ENCODE data around the gene SEC23IP. TPM values are rescaled to one million over a fixed set of nuclear protein-coding genes. Genes with fewer than 3 reads are reported as not detected.

Gene SEC23IP
- total RNA-seq, 1 donor from 2014 or later = 65.2 TPM

- H3K4me3 Mint-ChIP-seq (ENCODE audit: unreplicated experiment) = no peak overlapping the region
- no peak for DNase-seq (ENCODE audit: low spot score)
- no peak overlapping the region for H3K27ac Mint-ChIP-seq (ENCODE audit: unreplicated experiment)
- peaks cover 9% of the 10 kb centered on the region for H3K27me3 Mint-ChIP-seq (ENCODE audit: low read depth)
- TF ChIP-seq, protein P1, sequence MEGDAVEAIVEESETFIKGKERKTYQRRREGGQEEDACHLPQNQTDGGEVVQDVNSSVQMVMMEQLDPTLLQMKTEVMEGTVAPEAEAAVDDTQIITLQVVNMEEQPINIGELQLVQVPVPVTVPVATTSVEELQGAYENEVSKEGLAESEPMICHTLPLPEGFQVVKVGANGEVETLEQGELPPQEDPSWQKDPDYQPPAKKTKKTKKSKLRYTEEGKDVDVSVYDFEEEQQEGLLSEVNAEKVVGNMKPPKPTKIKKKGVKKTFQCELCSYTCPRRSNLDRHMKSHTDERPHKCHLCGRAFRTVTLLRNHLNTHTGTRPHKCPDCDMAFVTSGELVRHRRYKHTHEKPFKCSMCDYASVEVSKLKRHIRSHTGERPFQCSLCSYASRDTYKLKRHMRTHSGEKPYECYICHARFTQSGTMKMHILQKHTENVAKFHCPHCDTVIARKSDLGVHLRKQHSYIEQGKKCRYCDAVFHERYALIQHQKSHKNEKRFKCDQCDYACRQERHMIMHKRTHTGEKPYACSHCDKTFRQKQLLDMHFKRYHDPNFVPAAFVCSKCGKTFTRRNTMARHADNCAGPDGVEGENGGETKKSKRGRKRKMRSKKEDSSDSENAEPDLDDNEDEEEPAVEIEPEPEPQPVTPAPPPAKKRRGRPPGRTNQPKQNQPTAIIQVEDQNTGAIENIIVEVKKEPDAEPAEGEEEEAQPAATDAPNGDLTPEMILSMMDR (IDR thresholded peaks at IDR 0.05) = no peak
- H3K9me3 Mint-ChIP-seq (ENCODE audit: low read depth) = peaks cover 19% of the 10 kb centered on the region
- no peaks in the 10 kb centered on the region for H3K4me1 Mint-ChIP-seq (ENCODE audit: low read depth)
- H3K36me3 Mint-ChIP-seq (ENCODE audit: low read depth) = peaks cover 3% of the 10 kb centered on the region
Observed at GRCh38 chr10:119970963-119971362, 78.4 kb downstream of the SEC23IP start.

GRCh38 chr10:119973281-119973680 lies 80.8 kb downstream of the SEC23IP start:
- DNase-seq (ENCODE audit: low spot score) = no peak
- H3K4me1 Mint-ChIP-seq (ENCODE audit: low read depth) = peaks cover 7% of the 10 kb centered on the region
- H3K9me3 Mint-ChIP-seq (ENCODE audit: low read depth) = no peaks in the 10 kb centered on the region
- H3K36me3 Mint-ChIP-seq (ENCODE audit: low read depth) = no peaks in the 10 kb centered on the region
- H3K27ac Mint-ChIP-seq (ENCODE audit: unreplicated experiment) = no peak overlapping the region
- H3K4me3 Mint-ChIP-seq (ENCODE audit: unreplicated experiment) = no peak overlapping the region
- TF ChIP-seq, protein P1 (IDR thresholded peaks at IDR 0.05) = no peak
- H3K27me3 Mint-ChIP-seq (ENCODE audit: low read depth) = peaks cover 4% of the 10 kb centered on the region

GRCh38 chr10:119976421-119976820 lies 83.9 kb downstream of the SEC23IP start:
- Mint-ChIP-seq H3K9me3 (ENCODE audit: low read depth) (no peaks in the 10 kb centered on the region), H3K27ac (ENCODE audit: unreplicated experiment) (no peak overlapping the region), H3K36me3 (ENCODE audit: low read depth) (no peaks in the 10 kb centered on the region), H3K4me3 (ENCODE audit: unreplicated experiment) (no peak overlapping the region), H3K4me1 (ENCODE audit: low read depth) (peaks cover 7% of the 10 kb centered on the region), H3K27me3 (ENCODE audit: low read depth) (peaks cover 5% of the 10 kb centered on the region)
- TF ChIP-seq, protein P1 (IDR thresholded peaks at IDR 0.05) = no peak
- DNase-seq (ENCODE audit: low spot score) = no peak

GRCh38 chr10:119980956-119981750 lies 88.6 kb downstream of the SEC23IP start:
- Mint-ChIP-seq H3K9me3 (ENCODE audit: low read depth) (peaks cover 7% of the 10 kb centered on the region), H3K4me3 (ENCODE audit: unreplicated experiment) (no peak overlapping the region), H3K27ac (ENCODE audit: unreplicated experiment) (no peak overlapping the region), H3K36me3 (ENCODE audit: low read depth) (no peaks in the 10 kb centered on the region), H3K27me3 (ENCODE audit: low read depth) (peaks cover 5% of the 10 kb centered on the region), H3K4me1 (ENCODE audit: low read depth) (peaks cover 7% of the 10 kb centered on the region)
- TF ChIP-seq, protein P1 (IDR thresholded peaks at IDR 0.05) = no peak
- no peak for DNase-seq (ENCODE audit: low spot score)

- H3K36me3 Mint-ChIP-seq (ENCODE audit: low read depth) = no peaks in the 10 kb centered on the region
- TF ChIP-seq, protein P1 (IDR thresholded peaks at IDR 0.05) = no peak
- no peak overlapping the region for H3K4me3 Mint-ChIP-seq (ENCODE audit: unreplicated experiment)
- DNase-seq (ENCODE audit: low spot score) = no peak
- peaks cover 5% of the 10 kb centered on the region for H3K27me3 Mint-ChIP-seq (ENCODE audit: low read depth)
- no peak overlapping the region for H3K27ac Mint-ChIP-seq (ENCODE audit: unreplicated experiment)
- H3K9me3 Mint-ChIP-seq (ENCODE audit: low read depth) = peaks cover 9% of the 10 kb centered on the region
- H3K4me1 Mint-ChIP-seq (ENCODE audit: low read depth) = peaks cover 3% of the 10 kb centered on the region
Observed at GRCh38 chr10:119981826-119982225, 89.3 kb downstream of the SEC23IP start.

All from chondrocyte (in vitro differentiated cells).